Ovary (tissue), 3 donors: ENCODE data around the gene GEMIN5.

Experiments
- EP300 ChIP-seq: sonication (generic); formaldehyde crosslinking; IDR thresholded peaks from one replicate; pipeline ENCODE4 v1.6.1; 2017; ENCODE audit warnings: antibody characterized with exemption
- POLR2A ChIP-seq: fragments of 450-650 bp; IDR thresholded peaks from one replicate; pipeline ENCODE4 v1.6.1; 2017; ENCODE audit warnings: antibody characterized with exemption, mild to moderate bottlenecking, moderate library complexity
- TF ChIP-seq, protein P1 (sequence below), 3 donors: fragments of 450-650 bp in 2 of 3; fragments of 200-600 bp in 1 of 3; IDR thresholded peaks; one replicate each; pipeline versions ENCODE4 v1.5.1 to v1.8.0; 2016 to 2022; ENCODE audit warnings: antibody characterized with exemption in 3 of 3, mild to moderate bottlenecking in 1 of 3
- donor health status: DM: no; HTN: no; CAD: no.

DNA sequence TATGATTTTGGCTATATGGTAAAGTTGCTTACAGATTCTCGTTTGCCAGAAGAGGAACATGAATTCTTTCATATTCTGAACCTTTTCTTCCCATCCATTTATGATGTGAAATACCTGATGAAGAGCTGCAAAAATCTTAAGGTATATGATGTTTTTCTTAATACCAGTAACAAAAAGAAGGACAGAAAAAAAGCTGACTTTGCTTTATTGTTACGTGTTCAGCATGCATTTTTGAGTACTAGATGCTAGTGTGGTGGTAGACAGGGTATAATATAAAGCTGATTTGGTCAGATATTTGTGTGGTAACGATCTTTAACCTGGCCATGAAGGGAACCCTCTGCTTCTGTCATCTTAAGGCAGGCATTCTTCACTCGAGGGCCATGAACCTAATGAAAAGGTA, 66.3 kb downstream of the GEMIN5 start:
- TF ChIP-seq, protein P1, sequence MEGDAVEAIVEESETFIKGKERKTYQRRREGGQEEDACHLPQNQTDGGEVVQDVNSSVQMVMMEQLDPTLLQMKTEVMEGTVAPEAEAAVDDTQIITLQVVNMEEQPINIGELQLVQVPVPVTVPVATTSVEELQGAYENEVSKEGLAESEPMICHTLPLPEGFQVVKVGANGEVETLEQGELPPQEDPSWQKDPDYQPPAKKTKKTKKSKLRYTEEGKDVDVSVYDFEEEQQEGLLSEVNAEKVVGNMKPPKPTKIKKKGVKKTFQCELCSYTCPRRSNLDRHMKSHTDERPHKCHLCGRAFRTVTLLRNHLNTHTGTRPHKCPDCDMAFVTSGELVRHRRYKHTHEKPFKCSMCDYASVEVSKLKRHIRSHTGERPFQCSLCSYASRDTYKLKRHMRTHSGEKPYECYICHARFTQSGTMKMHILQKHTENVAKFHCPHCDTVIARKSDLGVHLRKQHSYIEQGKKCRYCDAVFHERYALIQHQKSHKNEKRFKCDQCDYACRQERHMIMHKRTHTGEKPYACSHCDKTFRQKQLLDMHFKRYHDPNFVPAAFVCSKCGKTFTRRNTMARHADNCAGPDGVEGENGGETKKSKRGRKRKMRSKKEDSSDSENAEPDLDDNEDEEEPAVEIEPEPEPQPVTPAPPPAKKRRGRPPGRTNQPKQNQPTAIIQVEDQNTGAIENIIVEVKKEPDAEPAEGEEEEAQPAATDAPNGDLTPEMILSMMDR (IDR thresholded peaks at IDR 0.05): no peak
- TF ChIP-seq EP300: no peak
- no peak for TF ChIP-seq POLR2A
